GM19023 (cell line): Measurements from ENCODE around the gene KCP.

ENCODE experiments used
- ATAC-seq: cut with Tn5 transposase; IDR thresholded peaks from one replicate; pipeline ENCODE4 v1.9.1; 2021; ENCODE audit warnings: mild to moderate bottlenecking, moderate library complexity; ENCODE audit not compliant: unreplicated experiment

The KCP gene

GRCh38 chr7:128842674-128843641, 67.6 kb downstream of the KCP start:
- no peak for ATAC-seq

GRCh38 chr7:128841921-128842673, 68.4 kb downstream of the KCP start:
- no peak for ATAC-seq

- no peak for ATAC-seq
These were observed 69.3 kb downstream of the KCP start for GRCh38 chr7:128841171-128841690.

GRCh38 chr7:128840326-128841170, 70.0 kb downstream of the KCP start:
- no peak for ATAC-seq

- ATAC-seq, result no peak
These were observed 70.7 kb downstream of the KCP start for GRCh38 chr7:128839751-128840177.

GRCh38 chr7:128838981-128839731, 71.4 kb downstream of the KCP start:
- ATAC-seq, result no peak

GRCh38 chr7:128838109-128838779, 72.3 kb downstream of the KCP start:
- no peak for ATAC-seq

GRCh38 chr7:128837521-128837921, 73.0 kb downstream of the KCP start:
- ATAC-seq, result no peak

- ATAC-seq, result no peak
These were observed 73.7 kb downstream of the KCP start for GRCh38 chr7:128836729-128837348.

GRCh38 chr7:128835790-128836641, 74.5 kb downstream of the KCP start:
- ATAC-seq, result no peak

GRCh38 chr7:128835231-128835751, 75.2 kb downstream of the KCP start:
- ATAC-seq, result no peak

- ATAC-seq, result no peak
These were observed 76.6 kb downstream of the KCP start for GRCh38 chr7:128833946-128834325.

- no peak for ATAC-seq
These were observed 77.2 kb downstream of the KCP start for GRCh38 chr7:128833148-128833945.

GRCh38 chr7:128832880-128833147, 77.7 kb downstream of the KCP start:
- no peak for ATAC-seq

- no peak for ATAC-seq
These were observed 78.3 kb downstream of the KCP start for GRCh38 chr7:128831994-128832879.
